Transverse colon (tissue), 4 donors: ENCODE data around the gene VPS26B. TPM values are rescaled to one million over a fixed set of nuclear protein-coding genes. Genes with fewer than 3 reads are reported as not detected.
A peak's percentile ranks its signal among the peaks of the same experiment; 100 is the strongest.

Experiments
- DNase-seq: peaks from one replicate; pipeline ENCODE4 v3.0.0-alpha.2; 2019
- H3K27ac ChIP-seq, 4 donors: fragments of 200-600 bp; sonication (generic); 2 replicates each; pipeline ENCODE4 v1.5.1; 2016 to 2018; ENCODE audit warnings: inconsistent platforms in 4 of 4
- H3K27me3 ChIP-seq: fragments of 200-600 bp; sonication (generic); 2 replicates; pipeline ENCODE4 v1.5.1; 2017; ENCODE audit warnings: inconsistent platforms
- H3K36me3 ChIP-seq, 4 donors: fragments of 200-600 bp; sonication (generic); 2 replicates each; pipeline ENCODE4 v1.5.1; 2017 to 2019; ENCODE audit warnings: inconsistent platforms in 4 of 4
- H3K4me1 ChIP-seq, 4 donors: fragments of 200-600 bp; sonication (generic); 2 replicates each; pipeline ENCODE4 v1.5.1; 2017 to 2020; ENCODE audit warnings: inconsistent platforms in 4 of 4
- H3K4me3 ChIP-seq, 4 donors: fragments of 200-600 bp; sonication (generic); 1 replicate in 1 of 4; 2 replicates in 3 of 4; pipeline versions ENCODE4 v1.5.1 to v1.6.1; 2017 to 2019; ENCODE audit warnings: inconsistent platforms in 4 of 4
- H3K9me3 ChIP-seq, 2 donors: fragments of 200-600 bp; sonication (generic); 2 replicates each; pipeline ENCODE4 v1.5.1; 2017 to 2019; ENCODE audit warnings: inconsistent platforms in 2 of 2
- EP300 ChIP-seq: sonication (generic); formaldehyde crosslinking; IDR thresholded peaks from one replicate; pipeline ENCODE4 v1.6.1; 2017; ENCODE audit warnings: antibody characterized with exemption, low read depth
- POLR2A ChIP-seq: fragments of 450-650 bp; IDR thresholded peaks from one replicate; pipeline ENCODE4 v1.6.1; 2016; ENCODE audit warnings: antibody characterized with exemption, mild to moderate bottlenecking, moderate library complexity
- POLR2AphosphoS5 ChIP-seq, 3 donors: sonication (generic); formaldehyde crosslinking; IDR thresholded peaks; one replicate each; pipeline ENCODE4 v1.6.1; 2016; ENCODE audit warnings: antibody characterized with exemption in 3 of 3
- WGBS, 2 donors: methylation state at CpG; one replicate each; pipeline ENCODE4 v1.1.5; 2018; ENCODE audit warnings: low coverage in 1 of 2; 5-methylcytosine and 5-hydroxymethylcytosine counted together
- in situ Hi-C, 4 donors: fragments of 200-750 bp; cut with MboI; loops; one replicate each; pipeline versions ENCODE4 v1.15.0 to v1.15.1; 2017; ENCODE audit warnings: low sequenced_read_pairs in 3 of 4, low pct_ligation_motif_present in 1 of 4, low pct_unique_long_range_greater_than_20kb in 1 of 4
- intact Hi-C: fragments of 100-400 bp; cut with DNase I; formaldehyde crosslinking; loops from one replicate; pipeline ENCODE4 v1.15.1; 2023; ENCODE audit warnings: low total_unique reads
- total RNA-seq, 4 donors: library from RNA; depleted of rRNA; stranded (reverse); fragments of >200 nt; gene quantifications; one replicate each; pipeline ENCODE4 v1.1.0, GENCODE V29; 2016
- TF ChIP-seq, protein P1 (sequence below), 5 experiments: fragments of 200-600 bp in 3 of 5; fragments of 450-650 bp in 2 of 5; sonication (generic) in 3 of 5; IDR thresholded peaks; 1 replicate in 2 of 5; 2 replicates in 3 of 5; pipeline ENCODE4 v1.5.1; 2016 to 2017; ENCODE audit warnings: antibody characterized with exemption in 5 of 5, inconsistent platforms in 3 of 5, mild to moderate bottlenecking in 2 of 5, moderate library complexity in 1 of 5

The VPS26B gene
- total RNA-seq, 4 donors from 2014 or later: 32.8 to 49.4 (median 44.6) TPM

DNA sequence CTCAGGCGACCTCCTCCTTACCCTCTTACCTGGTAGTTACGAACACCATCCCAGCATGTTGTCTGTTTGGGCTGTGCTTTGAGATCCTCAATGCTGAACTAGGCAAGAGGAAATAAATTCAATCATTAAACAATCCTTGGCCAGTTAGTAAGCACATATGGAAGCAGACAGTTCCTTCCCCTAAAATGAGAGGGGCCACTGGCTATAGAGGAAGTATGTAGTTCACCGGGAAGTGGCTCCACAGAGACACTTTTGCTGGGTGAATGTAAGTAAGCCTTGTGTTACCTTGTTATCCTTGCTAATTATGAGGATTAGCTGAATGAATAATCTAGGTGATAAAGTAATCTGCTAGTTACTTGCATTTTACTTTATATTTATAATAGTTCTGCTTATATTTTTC is 25.8 kb downstream of the VPS26B start:
- no peak for DNase-seq
- Histone ChIP-seq H3K36me3 (peaks cover 0 to 5% (median 3%) of the 10 kb centered on the region in 4 donors), H3K27me3 (no peaks in the 10 kb centered on the region), H3K4me3 (no peak overlapping the region), H3K27ac (no peak overlapping the region), H3K4me1 (peaks cover 6 to 22% (median 19%) of the 10 kb centered on the region in 4 donors), H3K9me3 (no peaks in the 10 kb centered on the region)
- WGBS, 2 donors: 88 to 100% methylated on average over 1 to 3 of the region's 3 CpGs
- intact Hi-C loops (no loop called here), in situ Hi-C loops (no loop called here)
- no peak for TF ChIP-seq POLR2A
- TF ChIP-seq EP300: no peak
- no peak for TF ChIP-seq POLR2AphosphoS5 (IDR thresholded peaks at IDR 0.05)
- TF ChIP-seq, protein P1, sequence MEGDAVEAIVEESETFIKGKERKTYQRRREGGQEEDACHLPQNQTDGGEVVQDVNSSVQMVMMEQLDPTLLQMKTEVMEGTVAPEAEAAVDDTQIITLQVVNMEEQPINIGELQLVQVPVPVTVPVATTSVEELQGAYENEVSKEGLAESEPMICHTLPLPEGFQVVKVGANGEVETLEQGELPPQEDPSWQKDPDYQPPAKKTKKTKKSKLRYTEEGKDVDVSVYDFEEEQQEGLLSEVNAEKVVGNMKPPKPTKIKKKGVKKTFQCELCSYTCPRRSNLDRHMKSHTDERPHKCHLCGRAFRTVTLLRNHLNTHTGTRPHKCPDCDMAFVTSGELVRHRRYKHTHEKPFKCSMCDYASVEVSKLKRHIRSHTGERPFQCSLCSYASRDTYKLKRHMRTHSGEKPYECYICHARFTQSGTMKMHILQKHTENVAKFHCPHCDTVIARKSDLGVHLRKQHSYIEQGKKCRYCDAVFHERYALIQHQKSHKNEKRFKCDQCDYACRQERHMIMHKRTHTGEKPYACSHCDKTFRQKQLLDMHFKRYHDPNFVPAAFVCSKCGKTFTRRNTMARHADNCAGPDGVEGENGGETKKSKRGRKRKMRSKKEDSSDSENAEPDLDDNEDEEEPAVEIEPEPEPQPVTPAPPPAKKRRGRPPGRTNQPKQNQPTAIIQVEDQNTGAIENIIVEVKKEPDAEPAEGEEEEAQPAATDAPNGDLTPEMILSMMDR (IDR thresholded peaks at IDR 0.05): no peak

DNA sequence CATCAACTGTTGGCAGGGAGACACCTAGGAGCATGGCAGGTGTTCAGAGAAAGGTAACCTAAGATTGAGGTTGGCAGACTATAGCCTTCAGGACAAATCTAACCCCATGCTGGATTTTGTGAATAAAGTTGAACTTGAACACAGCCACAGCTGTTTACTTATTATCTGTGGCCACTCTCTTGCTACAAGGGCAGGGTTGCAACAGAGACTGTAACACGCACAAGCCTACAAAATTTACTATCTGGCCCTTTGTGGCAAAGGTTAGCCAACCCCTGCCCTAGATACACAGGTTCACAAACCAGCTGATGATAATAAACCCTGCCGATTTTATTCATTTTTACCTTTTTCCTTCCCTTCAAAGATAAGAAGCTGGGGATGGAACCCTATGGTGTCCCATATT is 26.2 kb downstream of the VPS26B start:
- in situ Hi-C loops (no loop called here), intact Hi-C loops (no loop called here)
- Histone ChIP-seq H3K4me3 (no peak overlapping the region), H3K27ac (no peak overlapping the region), H3K27me3 (no peaks in the 10 kb centered on the region), H3K4me1 (peaks cover 6 to 22% (median 19%) of the 10 kb centered on the region in 4 donors), H3K9me3 (no peaks in the 10 kb centered on the region), H3K36me3 (peaks cover 0 to 5% (median 3%) of the 10 kb centered on the region in 4 donors)
- DNase-seq: no peak
- 89 to 100% methylated on average over 2 of the region's 2 CpGs for WGBS, 2 donors
- TF ChIP-seq EP300 (no peak), POLR2A (no peak)

DNA sequence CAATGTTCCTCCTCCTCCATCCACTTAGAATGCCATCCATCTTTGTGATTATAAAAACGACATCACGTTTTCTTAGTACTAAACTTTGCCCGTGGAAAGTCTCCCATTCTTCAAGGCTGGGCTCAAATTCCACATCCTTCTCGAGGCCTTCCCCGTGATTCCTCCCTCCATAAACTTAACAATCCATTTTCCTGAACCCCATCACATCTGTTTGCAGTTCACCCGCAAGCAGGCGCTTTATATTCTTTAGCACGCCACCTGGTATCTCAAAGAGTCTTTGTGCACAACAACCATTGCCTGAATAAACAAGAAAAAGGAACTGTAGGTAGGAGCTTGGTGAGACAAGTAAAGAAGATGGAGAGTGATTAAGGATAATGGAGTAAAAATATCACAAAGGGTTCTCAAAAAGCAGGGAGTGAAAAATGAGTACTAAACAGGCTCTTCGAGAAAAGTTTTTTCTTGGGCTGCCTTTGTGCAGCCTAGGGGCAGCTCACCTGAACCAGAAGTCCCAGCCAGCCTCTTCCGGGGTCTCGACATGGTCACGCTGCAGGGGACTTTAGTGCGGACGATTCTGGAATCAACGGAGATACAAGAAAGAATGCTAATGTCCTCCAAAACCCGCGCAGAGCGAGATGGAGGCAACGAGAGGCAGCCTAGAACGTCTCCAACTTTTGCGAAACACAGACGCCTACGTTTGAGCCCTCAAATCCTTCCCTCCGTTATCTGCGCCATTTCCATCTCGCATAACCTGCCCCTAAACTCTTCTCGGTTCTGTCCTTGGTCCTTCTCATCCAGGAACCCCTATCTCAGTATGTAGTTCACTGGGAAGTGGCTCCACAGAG is 28.1 kb downstream of the VPS26B start:
- TF ChIP-seq POLR2A (no peak), POLR2AphosphoS5 (IDR thresholded peaks at IDR 0.05) (no peak), EP300 (no peak)
- TF ChIP-seq, protein P1 (IDR thresholded peaks at IDR 0.05): no peak
- Histone ChIP-seq H3K4me3 (peak overlapping the region; percentile 27 to 100 (median 79)), H3K36me3 (peaks cover 0 to 5% (median 3%) of the 10 kb centered on the region in 4 donors), H3K27ac (peak overlapping the region; percentile 69 to 82 (median 78)), H3K4me1 (peaks cover 6 to 22% (median 19%) of the 10 kb centered on the region in 4 donors), H3K9me3 (no peaks in the 10 kb centered on the region), H3K27me3 (no peaks in the 10 kb centered on the region)
- no peak for DNase-seq
- 3 to 10% methylated on average over 15 to 27 of the region's 27 CpGs for WGBS, 2 donors
- in situ Hi-C loops (no loop called here), intact Hi-C loops (no loop called here)

DNA sequence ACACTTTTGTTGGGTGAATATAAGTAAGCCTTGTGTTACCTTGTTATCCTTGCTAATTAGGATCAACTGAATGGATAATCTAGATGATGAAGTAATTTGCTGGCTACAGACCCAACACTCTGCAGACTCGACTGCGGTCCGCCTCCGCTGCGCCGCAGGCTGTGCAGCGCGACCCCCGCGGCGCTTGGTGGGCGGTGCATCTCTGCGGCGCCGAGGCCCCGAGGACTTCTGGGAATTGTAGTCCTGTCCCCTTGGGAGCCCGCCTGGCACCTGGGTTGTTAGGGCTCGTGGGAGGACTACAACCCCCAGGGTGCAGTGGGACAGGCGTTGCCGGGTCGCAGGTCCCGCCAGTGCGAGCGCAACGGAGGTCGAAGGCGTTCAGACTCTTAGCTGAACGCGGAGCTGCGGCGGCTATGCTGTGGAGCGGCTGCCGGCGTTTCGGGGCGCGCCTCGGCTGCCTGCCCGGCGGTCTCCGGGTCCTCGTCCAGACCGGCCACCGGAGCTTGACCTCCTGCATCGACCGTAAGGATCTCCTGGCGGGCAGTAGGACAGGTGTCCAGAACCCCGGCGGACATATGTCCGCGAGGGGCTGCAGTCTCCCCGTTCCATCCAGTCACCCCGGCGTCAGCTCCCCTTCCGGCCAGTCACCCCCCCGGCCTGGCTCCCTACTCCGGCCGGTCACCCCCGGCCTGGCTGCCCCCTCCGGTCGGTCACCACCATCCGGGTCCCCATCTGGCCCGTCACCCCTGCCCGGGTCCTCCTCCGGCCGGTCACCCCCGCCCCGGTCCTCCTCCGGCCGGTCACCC is 28.9 kb downstream of the VPS26B start, which contains the start of the genes ACAD8 and THYN1:
ACAD8 (plus strand) TSS at position 381 of the 806 bp plus-strand sequence; CDS start at position 414, 33 bp downstream.
THYN1 (minus strand) TSS at position 165 of the 806 bp plus-strand sequence. CDS start 470 bp downstream, outside the sequence.
- 0% methylated on average over 63 of the region's 70 CpGs; no CpG with 5 or more reads in 1 of the 2 donors for WGBS, 2 donors

More for the DNA sequence above, 28.9 kb downstream of the VPS26B start, which contains the start of the genes ACAD8 and THYN1:
- intact Hi-C loops (no loop called here), in situ Hi-C loops (no loop called here)
- peak; percentile 74 for TF ChIP-seq POLR2A
- no peak for TF ChIP-seq EP300
- peak; percentile 76 to 89 (median 86) for TF ChIP-seq POLR2AphosphoS5 (IDR thresholded peaks at IDR 0.05)
- TF ChIP-seq, protein P1 (IDR thresholded peaks at IDR 0.05): peak; percentile 30 to 66 (median 48)
- peak within 1 kb of the TSS; percentile 75 to 82 (median 82) for H3K27ac ChIP-seq
- H3K27me3 ChIP-seq: no peaks in the 10 kb centered on the region
- H3K4me3 ChIP-seq: peak within 1 kb of the TSS; percentile 66 to 100 (median 79)
- peaks cover 6 to 22% (median 19%) of the 10 kb centered on the region in 4 donors for H3K4me1 ChIP-seq
- no peaks in the 10 kb centered on the region for H3K36me3 ChIP-seq
- peak; percentile 97 for DNase-seq
- H3K9me3 ChIP-seq: no peaks in the 10 kb centered on the region
